Endothelial cell of umbilical vein (primary cell): ENCODE measurements around the gene HECA. TPM values are rescaled to one million over a fixed set of nuclear protein-coding genes. Genes with fewer than 3 reads are reported as not detected.
A peak's percentile ranks its signal among the peaks of the same experiment; 100 is the strongest.
"Not testable (repeated sequence)": the region's sequence is repeated elsewhere in the genome, so short reads cannot be mapped to it uniquely, and the experiment has no call there.

ENCODE experiments used
- BruUV-seq: library from RNA; stranded (reverse); fragments of 400-500 nt; replicated peaks from 2 replicates; lab custom pipeline; 2021; lab: Mats Ljungman, UMichigan
- CTCF ChIA-PET: fragments of 300-600, 350-600 bp; sonication (Branson Sonifier 250); formaldehyde crosslinking; loops from one replicate; lab custom pipeline; 2021; ENCODE audit warnings: antibody characterized with exemption, inconsistent platforms; lab: Charles Lee
- POLR2A ChIA-PET: fragments of 300-600, 350-600 bp; sonication (Branson Sonifier 250); formaldehyde crosslinking; loops from one replicate; lab custom pipeline; 2021; ENCODE audit warnings: antibody characterized with exemption, inconsistent platforms; lab: Charles Lee
- DNase-seq: peaks from one replicate; pipeline ENCODE4 v3.0.0-alpha.2; 2011; ENCODE audit warnings: low read depth, low spot score
- FAIRE-seq: peaks from 2 replicates; lab custom pipeline; 2011; peaks lifted over from hg19 to GRCh38; lab: Jason Lieb, UNC
- H2AFZ ChIP-seq: 2 replicates; pipeline ENCODE4 v1.6.0; 2012; ENCODE audit warnings: low read depth, low read length, control low read depth, inconsistent platforms
- H3K27ac ChIP-seq: 2 replicates; pipeline ENCODE4 v1.5.1; 2011; ENCODE audit warnings: low read depth, mild to moderate bottlenecking, control low read depth, low read length, moderate library complexity; ENCODE audit not compliant: insufficient read depth
- H3K27me3 ChIP-seq, 2 experiments: 2 replicates each; pipeline versions ENCODE4 v1.6.0 to v1.6.1; 2011; ENCODE audit warnings: low read length in 2 of 2, mixed read lengths in 1 of 2; ENCODE audit not compliant: control insufficient read depth in 2 of 2, insufficient read depth in 2 of 2
- H3K36me3 ChIP-seq, 2 experiments: 2 replicates in 1 of 2; 3 replicates in 1 of 2; pipeline ENCODE4 v1.5.1; 2011; ENCODE audit warnings: low read length in 2 of 2, mild to moderate bottlenecking in 1 of 2, moderate library complexity in 1 of 2; ENCODE audit not compliant: control insufficient read depth in 2 of 2, insufficient read depth in 2 of 2; ENCODE audit errors: extremely low read depth in 1 of 2
- H3K4me1 ChIP-seq: 3 replicates; pipeline ENCODE4 v1.5.1; 2011; ENCODE audit warnings: mild to moderate bottlenecking, low read length; ENCODE audit not compliant: control insufficient read depth, insufficient read depth; ENCODE audit errors: extremely low read depth
- H3K4me2 ChIP-seq: 2 replicates; pipeline ENCODE4 v1.6.1; 2011; ENCODE audit warnings: low read length, control low read depth, mixed read lengths; ENCODE audit not compliant: insufficient read depth
- H3K4me3 ChIP-seq, 3 experiments: fragments of 200-600 bp in 1 of 3; sonication (generic), shearing (Covaris generic) in 1 of 3; replicated peaks in 1 of 3; 2 replicates each; pipeline ENCODE4 v1.5.1; 2011 to 2016; ENCODE audit warnings: control low read depth in 3 of 3, low read length in 3 of 3, mild to moderate bottlenecking in 2 of 3, inconsistent platforms in 1 of 3, low read depth in 1 of 3, moderate library complexity in 1 of 3; ENCODE audit not compliant: insufficient read depth in 1 of 3
- H3K79me2 ChIP-seq: 2 replicates; pipeline ENCODE4 v1.6.0; 2012; ENCODE audit warnings: low read length, inconsistent platforms; ENCODE audit not compliant: control insufficient read depth, insufficient read depth
- H3K9ac ChIP-seq: replicated peaks from 2 replicates; pipeline ENCODE3; 2011; ENCODE audit warnings: low read length, control low read depth; ENCODE audit not compliant: insufficient read depth; ENCODE audit errors: extremely low read depth
- H3K9me1 ChIP-seq: replicated peaks from 3 replicates; pipeline ENCODE4 v1.6.0; 2011; ENCODE audit warnings: mild to moderate bottlenecking, low read length; ENCODE audit not compliant: control insufficient read depth, insufficient read depth; ENCODE audit errors: extremely low read depth
- H3K9me3 ChIP-seq: replicated peaks from 2 replicates; pipeline ENCODE4 v1.5.1; 2012; ENCODE audit warnings: low read length, inconsistent platforms; ENCODE audit not compliant: control insufficient read depth, insufficient read depth
- H4K20me1 ChIP-seq: replicated peaks from 2 replicates; pipeline ENCODE3; 2011; ENCODE audit warnings: mild to moderate bottlenecking, low read length; ENCODE audit not compliant: control insufficient read depth, insufficient read depth; ENCODE audit errors: extremely low read depth
- GATA2 ChIP-seq: IDR thresholded peaks from 2 replicates; pipeline ENCODE4 v1.7.0; 2011; ENCODE audit warnings: low read depth, mild to moderate bottlenecking, moderate library complexity, mixed read lengths, low read length; ENCODE audit not compliant: insufficient read length, insufficient read depth
- JUN ChIP-seq: IDR thresholded peaks from 2 replicates; pipeline ENCODE4 v1.6.1; 2011; ENCODE audit warnings: borderline replicate concordance, low read depth; ENCODE audit not compliant: insufficient read length, insufficient read depth
- MAX ChIP-seq: IDR thresholded peaks from 2 replicates; pipeline ENCODE4 v1.6.1; 2011; ENCODE audit not compliant: insufficient read depth, insufficient read length
- POLR2A ChIP-seq: IDR thresholded peaks from 2 replicates; pipeline ENCODE4 v1.6.1; 2012; ENCODE audit warnings: low read depth, mild to moderate bottlenecking, control low read depth, low read length
- POLR2AphosphoS5 ChIP-seq: IDR thresholded peaks from 2 replicates; pipeline ENCODE4 v1.6.1; 2012; ENCODE audit warnings: low read depth, mild to moderate bottlenecking, control low read depth, low read length, moderate library complexity; ENCODE audit not compliant: insufficient read depth
- dilution Hi-C: fragments of 300-500 bp; cut with MboI; formaldehyde crosslinking; loops from one replicate; pipeline ENCODE4 v1.15.0; 2019; ENCODE audit warnings: low sequenced_read_pairs; ENCODE audit not compliant: extremely low pct_ligation_motif_present
- intact Hi-C: fragments of 100-400 bp; cut with micrococcal nuclease; formaldehyde crosslinking; loops from one replicate; pipeline ENCODE4 v1.10.0; 2022
- polyA plus RNA-seq, 4 experiments: library from polyadenylated mRNA; depleted of rRNA in 3 of 4; stranded (reverse) in 3 of 4; unstranded in 1 of 4; fragments of >200 nt; gene quantifications; 2 replicates each; pipeline versions ENCODE4 v1.2.1 to v1.2.3, GENCODE V29; 2011 to 2012; ENCODE audit warnings: missing spikeins in 1 of 4
- total RNA-seq: library from RNA; stranded (reverse); gene quantifications from 2 replicates; pipeline ENCODE4 v1.2.3, GENCODE V29; 2021

HECA gene
- total and polyA plus RNA-seq, 2 donors (not counting 3 experiments of a cell fraction or from before 2014, with no cell fraction given) = 5.8 to 16.7 TPM

- Histone ChIP-seq H3K27ac (peak overlapping the region; percentile 73), H2AFZ (peak overlapping the region; percentile 92), H3K79me2 (peaks cover 22% of the 10 kb centered on the region), H3K4me2 (peak overlapping the region; percentile 98), H3K4me1 (peaks cover 4% of the 10 kb centered on the region), H3K9me3 (no peaks in the 10 kb centered on the region), H3K9ac (peak overlapping the region; percentile 89), H3K27me3 (peaks cover 2% of the 10 kb centered on the region in 2 experiments), H4K20me1 (no peaks in the 10 kb centered on the region), H3K36me3 (no peaks in the 10 kb centered on the region), H3K4me3 (peak overlapping the region; percentile 53 to 95 (median 86)), H3K9me1 (no peaks in the 10 kb centered on the region)
- TF ChIP-seq POLR2A (no peak), POLR2AphosphoS5 (peak; percentile 27)
- ChIA-PET CTCF (no interaction called here), POLR2A (no interaction called here)
- intact Hi-C loops (loop anchor here (1.0 to 2.0 kb wide), 2 partner anchors 107 to 320 kb away; partner anchors contain the start of gene ABRACL), dilution Hi-C loops (no loop called here)
- peak; percentile 76 for FAIRE-seq
- BruUV-seq = TSS peak; percentile 20
- peak; percentile 55 for DNase-seq
Observed at GRCh38 chr6:139135578-139136545, 982 bp downstream of the HECA start.

- intact Hi-C loops = no loop called here
- H3K4me1 ChIP-seq = peaks cover 4% of the 10 kb centered on the region
- no peak for DNase-seq
- H3K36me3 ChIP-seq = no peaks in the 10 kb centered on the region
- H2AFZ ChIP-seq = no peak overlapping the region
- H4K20me1 ChIP-seq = no peaks in the 10 kb centered on the region
- POLR2A ChIA-PET = no interaction called here
- CTCF ChIA-PET = interaction anchor here (1.3 to 1.7 kb wide), 4 partner anchors 8 to 227 kb away, joined by 4 to 7 read pairs (median 6); no protein-coding TSS in a partner anchor
- no peaks in the 10 kb centered on the region for H3K9me3 ChIP-seq
- H3K27ac ChIP-seq = no peak overlapping the region
- H3K4me3 ChIP-seq = no peak overlapping the region
- no peaks in the 10 kb centered on the region for H3K9me1 ChIP-seq
- no peak for TF ChIP-seq JUN
- TF ChIP-seq MAX = no peak
- no peak for TF ChIP-seq GATA2
- TF ChIP-seq POLR2A = no peak
- FAIRE-seq = no peak
- no TSS peak for BruUV-seq
- no peak overlapping the region for H3K9ac ChIP-seq
- no peak overlapping the region for H3K4me2 ChIP-seq
- H3K79me2 ChIP-seq = peaks cover 30% of the 10 kb centered on the region
- dilution Hi-C loops = no loop called here
- H3K27me3 ChIP-seq = peaks cover 0 to 2% of the 10 kb centered on the region in 2 experiments
Observed at GRCh38 chr6:139137706-139138105, 2.8 kb downstream of the HECA start.

DNA sequence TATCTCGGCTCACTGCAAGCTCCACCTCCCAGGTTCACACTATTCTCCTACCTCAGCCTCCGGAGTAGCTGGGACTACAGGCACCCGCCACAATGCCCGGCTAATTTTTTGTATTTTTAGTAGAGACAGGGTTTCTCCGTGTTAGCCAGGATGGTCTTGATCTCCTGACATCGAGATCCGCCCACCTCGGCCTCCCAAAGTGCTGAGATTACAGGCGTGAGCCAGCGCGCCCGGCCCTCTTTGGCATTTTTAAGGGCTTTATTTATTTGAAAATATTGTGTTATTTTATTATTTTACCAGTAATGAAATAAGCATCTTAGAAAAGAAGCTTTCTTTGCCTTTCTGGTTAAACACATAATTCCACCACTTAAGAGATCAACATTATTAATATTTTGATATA lies 6.0 kb downstream of the HECA start:
- dilution Hi-C loops = not testable (repeated sequence)
- H3K79me2 ChIP-seq = peaks cover 34% of the 10 kb centered on the region

More for the DNA sequence above, 6.0 kb downstream of the HECA start:
- FAIRE-seq, H2AFZ ChIP-seq, BruUV-seq, H3K9ac ChIP-seq, intact Hi-C loops, POLR2A ChIA-PET, H4K20me1 ChIP-seq, H3K27me3 ChIP-seq, DNase-seq, H3K9me3 ChIP-seq, H3K27ac ChIP-seq, H3K4me2 ChIP-seq, H3K9me1 ChIP-seq, CTCF ChIA-PET, H3K4me3 ChIP-seq, H3K4me1 ChIP-seq, H3K36me3 ChIP-seq: not testable (repeated sequence)
